Stomach smooth muscle (tissue), 2 donors: Measurements from ENCODE around the gene CCDC6.

Source experiments
- H3K27ac ChIP-seq: one replicate; pipeline ENCODE4 v1.7.0; 2013; ENCODE audit warnings: mild to moderate bottlenecking, low read length, inconsistent platforms
- H3K27me3 ChIP-seq, 2 donors: one replicate each; pipeline ENCODE4 v1.7.0; 2013; ENCODE audit warnings: low read length in 2 of 2; ENCODE audit not compliant: insufficient read depth in 2 of 2, control insufficient read depth in 1 of 2
- H3K36me3 ChIP-seq, 2 donors: one replicate each; pipeline ENCODE4 v1.7.0; 2013; ENCODE audit warnings: low read length in 2 of 2; ENCODE audit not compliant: control insufficient read depth in 2 of 2, insufficient read depth in 2 of 2
- H3K4me1 ChIP-seq: one replicate; pipeline ENCODE4 v1.7.0; 2013; ENCODE audit warnings: low read length; ENCODE audit not compliant: control insufficient read depth, insufficient read depth
- H3K4me3 ChIP-seq, 2 donors: one replicate each; pipeline ENCODE4 v1.7.0; 2013; ENCODE audit warnings: low read length in 2 of 2
- H3K9ac ChIP-seq, 2 donors: one replicate each; pipeline ENCODE4 v1.7.0; 2013; ENCODE audit warnings: low read length in 2 of 2, mild to moderate bottlenecking in 1 of 2
- H3K9me3 ChIP-seq, 2 donors: one replicate each; pipeline ENCODE4 v1.7.0; 2013; ENCODE audit warnings: low read length in 2 of 2; ENCODE audit not compliant: control insufficient read depth in 2 of 2
- donor health status: healthy.
- donor health status: Pancreatic carcinoma.

CCDC6 gene

DNA sequence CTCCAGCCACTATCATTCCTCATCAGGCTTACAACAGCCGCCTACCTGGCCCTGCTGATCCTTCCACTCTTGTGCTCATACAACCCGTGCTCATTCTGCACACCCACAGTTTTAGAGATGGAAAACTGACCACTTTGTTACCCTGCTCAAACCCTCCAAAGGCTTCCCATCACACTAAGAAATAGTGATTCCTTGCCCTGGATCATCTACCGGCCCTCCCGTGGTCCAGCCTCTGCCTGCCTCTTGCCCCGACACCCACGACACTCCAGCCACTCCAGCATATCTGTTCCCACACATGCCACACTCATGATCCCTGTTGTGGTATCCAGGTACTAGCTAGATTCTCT is 36.8 kb downstream of the CCDC6 start:
- Histone ChIP-seq H3K4me1 (peaks cover 32% of the 10 kb centered on the region), H3K27ac (peak overlapping the region; percentile 31), H3K36me3 (no peaks in the 10 kb centered on the region), H3K4me3 (no peak overlapping the region), H3K9ac (no peak overlapping the region), H3K27me3 (no peaks in the 10 kb centered on the region), H3K9me3 (no peaks in the 10 kb centered on the region)

- H3K27ac ChIP-seq = peak overlapping the region; percentile 31
- no peak overlapping the region for H3K4me3 ChIP-seq
- no peaks in the 10 kb centered on the region for H3K36me3 ChIP-seq
- H3K4me1 ChIP-seq = peaks cover 32% of the 10 kb centered on the region
- H3K9me3 ChIP-seq = no peaks in the 10 kb centered on the region
- H3K27me3 ChIP-seq = no peaks in the 10 kb centered on the region
- no peak overlapping the region for H3K9ac ChIP-seq
Measured at GRCh38 chr10:59868696-59869593, 37.4 kb downstream of the CCDC6 start.

- no peaks in the 10 kb centered on the region for H3K36me3 ChIP-seq
- no peaks in the 10 kb centered on the region for H3K9me3 ChIP-seq
- H3K4me1 ChIP-seq = peaks cover 24% of the 10 kb centered on the region
- no peak overlapping the region for H3K4me3 ChIP-seq
- H3K27me3 ChIP-seq = no peaks in the 10 kb centered on the region
- no peak overlapping the region for H3K27ac ChIP-seq
- H3K9ac ChIP-seq = no peak overlapping the region
Measured at GRCh38 chr10:59867590-59867989, 38.8 kb downstream of the CCDC6 start.

- peaks cover 10% of the 10 kb centered on the region for H3K4me1 ChIP-seq
- no peak overlapping the region for H3K9ac ChIP-seq
- no peaks in the 10 kb centered on the region for H3K27me3 ChIP-seq
- H3K36me3 ChIP-seq = no peaks in the 10 kb centered on the region
- peaks cover 0 to 1% of the 10 kb centered on the region in 2 donors for H3K9me3 ChIP-seq
- no peak overlapping the region for H3K4me3 ChIP-seq
- no peak overlapping the region for H3K27ac ChIP-seq
Measured at GRCh38 chr10:59865101-59865500, 41.3 kb downstream of the CCDC6 start.

DNA sequence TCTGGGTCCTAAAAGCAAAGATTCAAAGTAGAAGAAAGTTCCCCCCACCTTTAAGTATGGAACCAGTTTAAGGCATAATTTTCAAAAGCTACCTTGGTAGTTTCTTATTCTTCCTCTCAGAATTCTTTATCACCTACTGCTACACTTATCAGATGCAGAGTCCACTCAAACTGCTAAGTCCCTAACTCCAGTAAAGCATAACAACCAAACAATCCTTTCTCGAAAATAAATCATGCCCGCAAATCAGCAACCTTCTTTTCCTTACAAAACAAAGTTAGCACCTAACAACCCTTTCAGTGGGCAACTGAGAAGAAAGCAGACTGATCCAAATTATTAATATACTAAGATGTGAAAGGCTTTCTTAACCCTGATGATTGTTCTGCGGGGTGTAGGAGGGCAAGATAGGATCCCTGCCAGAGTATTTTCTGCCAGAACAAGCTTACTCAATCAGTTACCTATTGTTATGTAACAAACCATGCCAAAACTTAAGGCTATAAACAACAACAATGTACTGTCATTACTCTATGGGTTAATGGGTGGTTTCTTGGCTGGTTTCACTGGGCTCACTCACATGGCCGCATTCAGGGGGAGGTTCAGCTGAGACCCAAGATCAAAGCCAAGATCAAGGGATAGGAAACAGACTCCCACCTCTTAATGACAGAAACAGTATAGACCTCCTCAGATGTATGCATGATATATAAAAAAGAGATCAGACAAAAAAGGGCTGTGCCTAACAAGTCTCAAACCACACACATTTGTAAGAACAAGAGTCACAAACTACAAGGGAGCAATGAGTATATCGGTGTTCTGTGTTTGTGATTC is 42.0 kb downstream of the CCDC6 start:
- Histone ChIP-seq H3K4me1 (peaks cover 4% of the 10 kb centered on the region), H3K9ac (no peak overlapping the region), H3K27ac (no peak overlapping the region)

GRCh38 chr10:59859570-59859969 is 46.8 kb downstream of the CCDC6 start:
- Histone ChIP-seq H3K27me3 (no peaks in the 10 kb centered on the region), H3K4me3 (no peak overlapping the region), H3K9ac (no peak overlapping the region), H3K4me1 (peaks cover 16% of the 10 kb centered on the region), H3K9me3 (peaks cover 0 to 2% of the 10 kb centered on the region in 2 donors), H3K36me3 (no peaks in the 10 kb centered on the region), H3K27ac (no peak overlapping the region)

More for the DNA sequence above, 42.0 kb downstream of the CCDC6 start:
- H3K27me3 ChIP-seq = no peaks in the 10 kb centered on the region
- no peak overlapping the region for H3K4me3 ChIP-seq
- H3K9me3 ChIP-seq = peaks cover 0 to 2% of the 10 kb centered on the region in 2 donors
- no peaks in the 10 kb centered on the region for H3K36me3 ChIP-seq

DNA sequence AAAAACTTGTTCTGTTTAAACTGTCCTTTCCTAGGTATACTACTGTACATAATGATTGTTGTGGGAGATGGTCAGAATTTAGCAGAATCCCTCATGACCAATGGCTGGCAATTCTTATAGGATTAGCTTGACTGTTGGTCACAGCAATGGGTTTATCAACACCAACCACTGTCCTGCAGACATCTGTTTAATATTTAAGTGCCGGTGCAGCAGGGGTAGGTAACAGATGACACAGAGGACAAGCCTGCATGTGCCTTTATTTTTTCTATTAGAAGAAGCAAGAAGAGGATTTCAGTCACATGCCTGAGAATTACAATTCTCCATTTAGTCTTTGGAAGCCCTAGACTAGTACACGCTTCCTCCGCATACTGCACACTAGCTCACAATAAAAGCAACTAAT is 48.4 kb downstream of the CCDC6 start:
- Histone ChIP-seq H3K9me3 (peaks cover 0 to 2% of the 10 kb centered on the region in 2 donors), H3K4me1 (peaks cover 22% of the 10 kb centered on the region), H3K4me3 (no peak overlapping the region), H3K27ac (no peak overlapping the region), H3K36me3 (no peaks in the 10 kb centered on the region), H3K27me3 (no peaks in the 10 kb centered on the region), H3K9ac (no peak overlapping the region)

- no peak overlapping the region for H3K9ac ChIP-seq
- H3K4me3 ChIP-seq = no peak overlapping the region
- peaks cover 0 to 2% of the 10 kb centered on the region in 2 donors for H3K9me3 ChIP-seq
- no peak overlapping the region for H3K27ac ChIP-seq
- H3K4me1 ChIP-seq = peaks cover 22% of the 10 kb centered on the region
- H3K36me3 ChIP-seq = peaks cover 0 to 1% of the 10 kb centered on the region in 2 donors
- no peaks in the 10 kb centered on the region for H3K27me3 ChIP-seq
Measured at GRCh38 chr10:59857049-59857448, 49.3 kb downstream of the CCDC6 start.

DNA sequence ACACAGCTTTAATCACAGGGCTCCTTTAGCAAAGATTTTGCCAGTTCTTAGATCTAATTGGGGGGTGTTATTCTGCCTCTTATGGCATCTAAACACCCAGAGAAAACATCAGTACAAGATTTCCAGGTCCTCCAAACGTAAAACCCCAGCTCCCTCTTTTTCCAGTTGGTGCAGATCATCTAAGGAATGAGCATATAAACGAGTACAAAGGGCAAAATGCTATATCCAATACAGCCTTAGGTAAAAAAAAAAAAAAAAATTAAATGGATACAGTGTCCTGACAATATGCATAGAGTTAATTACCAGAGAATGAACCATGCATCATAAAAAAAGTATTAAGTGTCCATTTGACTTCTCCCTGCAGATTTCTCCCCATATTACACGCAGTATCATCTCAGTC is 50.3 kb downstream of the CCDC6 start:
- Histone ChIP-seq H3K9ac (no peak overlapping the region), H3K36me3 (peaks cover 0 to 6% of the 10 kb centered on the region in 2 donors), H3K4me1 (peaks cover 22% of the 10 kb centered on the region), H3K9me3 (peaks cover 0 to 2% of the 10 kb centered on the region in 2 donors), H3K4me3 (no peak overlapping the region), H3K27ac (no peak overlapping the region), H3K27me3 (no peaks in the 10 kb centered on the region)

DNA sequence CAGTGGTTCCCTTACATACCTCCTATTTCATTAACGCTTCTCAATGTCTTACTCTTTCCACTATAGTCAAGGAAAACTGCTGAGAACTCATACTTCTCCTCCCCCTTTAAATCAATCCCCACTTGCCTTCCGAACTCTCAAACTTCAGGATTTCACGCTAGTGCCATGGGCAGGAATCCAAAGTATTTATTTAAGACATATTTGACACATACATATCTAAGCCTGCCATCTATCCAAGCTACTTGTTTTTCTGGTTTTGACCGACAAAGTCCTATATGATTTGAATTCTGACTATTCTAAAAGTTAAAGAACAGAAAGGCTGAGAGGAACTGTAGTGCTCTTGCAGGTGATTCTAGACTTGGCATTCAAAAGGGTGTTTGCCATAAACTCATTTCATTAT is 51.8 kb downstream of the CCDC6 start:
- Histone ChIP-seq H3K36me3 (peaks cover 3 to 6% of the 10 kb centered on the region in 2 donors), H3K4me3 (peak overlapping the region in 1 of 2 donors; percentile 38), H3K9me3 (no peaks in the 10 kb centered on the region), H3K27me3 (no peaks in the 10 kb centered on the region), H3K4me1 (peaks cover 22% of the 10 kb centered on the region), H3K27ac (no peak overlapping the region), H3K9ac (no peak overlapping the region)
